ENCODE results near the gene TAOK2.

DNA sequence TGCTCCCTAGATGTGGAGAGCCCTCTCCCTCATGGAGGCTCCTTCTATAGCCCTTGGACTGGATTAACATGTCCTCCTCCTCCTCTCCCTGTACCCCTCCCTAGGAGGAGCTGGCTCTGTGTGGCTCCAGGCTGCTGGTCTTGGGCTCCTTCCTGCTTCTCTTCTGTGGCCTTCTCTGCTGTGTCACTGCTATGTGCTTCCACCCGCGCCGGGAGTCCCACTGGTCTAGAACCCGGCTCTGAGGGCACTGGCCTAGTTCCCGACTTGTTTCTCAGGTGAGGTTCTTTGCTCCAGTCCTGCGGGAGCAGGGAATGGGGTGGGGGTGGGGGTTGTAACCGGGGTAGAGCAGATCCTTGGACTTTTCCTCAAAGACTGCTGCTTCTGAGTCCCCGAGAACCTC, 2.4 kb upstream of the TAOK2 start:
- TF ChIP-seq, protein P1, sequence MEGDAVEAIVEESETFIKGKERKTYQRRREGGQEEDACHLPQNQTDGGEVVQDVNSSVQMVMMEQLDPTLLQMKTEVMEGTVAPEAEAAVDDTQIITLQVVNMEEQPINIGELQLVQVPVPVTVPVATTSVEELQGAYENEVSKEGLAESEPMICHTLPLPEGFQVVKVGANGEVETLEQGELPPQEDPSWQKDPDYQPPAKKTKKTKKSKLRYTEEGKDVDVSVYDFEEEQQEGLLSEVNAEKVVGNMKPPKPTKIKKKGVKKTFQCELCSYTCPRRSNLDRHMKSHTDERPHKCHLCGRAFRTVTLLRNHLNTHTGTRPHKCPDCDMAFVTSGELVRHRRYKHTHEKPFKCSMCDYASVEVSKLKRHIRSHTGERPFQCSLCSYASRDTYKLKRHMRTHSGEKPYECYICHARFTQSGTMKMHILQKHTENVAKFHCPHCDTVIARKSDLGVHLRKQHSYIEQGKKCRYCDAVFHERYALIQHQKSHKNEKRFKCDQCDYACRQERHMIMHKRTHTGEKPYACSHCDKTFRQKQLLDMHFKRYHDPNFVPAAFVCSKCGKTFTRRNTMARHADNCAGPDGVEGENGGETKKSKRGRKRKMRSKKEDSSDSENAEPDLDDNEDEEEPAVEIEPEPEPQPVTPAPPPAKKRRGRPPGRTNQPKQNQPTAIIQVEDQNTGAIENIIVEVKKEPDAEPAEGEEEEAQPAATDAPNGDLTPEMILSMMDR (IDR thresholded peaks at IDR 0.05) = no peak
- TF ChIP-seq POLR2A (IDR thresholded peaks at IDR 0.05) = no peak

Data from Peyer's patch (tissue), 4 donors.